CD4-positive, alpha-beta T cell treated with Interleukin-17A for 4 hours (primary cell): ENCODE data around the gene IRF2.

Source experiments
- DNase-seq: peaks from one replicate; pipeline ENCODE4 v3.0.0-alpha.2; 2020; ENCODE audit warnings: mixed read lengths

IRF2 gene

GRCh38 chr4:184474263-184475095, at the start of gene IRF2:
Gene IRF2 (minus strand): TSS chr4:184474550. CDS start chr4:184429064, 45,486 bp downstream.
- peak; percentile 97 for DNase-seq

GRCh38 chr4:184515606-184516005, 41.3 kb upstream of the IRF2 start:
- no peak for DNase-seq

- DNase-seq = peak; percentile 42
Observed at GRCh38 chr4:184514121-184514988, 40.0 kb upstream of the IRF2 start.

- no peak for DNase-seq
Observed at GRCh38 chr4:184513802-184514120, 39.4 kb upstream of the IRF2 start.

GRCh38 chr4:184511156-184511555, 36.8 kb upstream of the IRF2 start:
- DNase-seq = no peak

- DNase-seq = no peak
Observed at GRCh38 chr4:184510401-184510800, 36.1 kb upstream of the IRF2 start.

- DNase-seq = peak; percentile 13
Observed at GRCh38 chr4:184506527-184507121, 32.3 kb upstream of the IRF2 start.

- no peak for DNase-seq
Observed at GRCh38 chr4:184504385-184504784, 30.0 kb upstream of the IRF2 start.

GRCh38 chr4:184503869-184504300, 29.5 kb upstream of the IRF2 start:
- DNase-seq = peak; percentile 50

- no peak for DNase-seq
Observed at GRCh38 chr4:184500748-184501589, 26.6 kb upstream of the IRF2 start.

GRCh38 chr4:184499996-184500395, 25.6 kb upstream of the IRF2 start:
- DNase-seq = no peak

GRCh38 chr4:184498598-184498997, 24.2 kb upstream of the IRF2 start:
- DNase-seq = no peak

- DNase-seq = no peak
Observed at GRCh38 chr4:184489771-184490170, 15.4 kb upstream of the IRF2 start.

GRCh38 chr4:184487503-184487902, 13.2 kb upstream of the IRF2 start:
- no peak for DNase-seq

- no peak for DNase-seq
Observed at GRCh38 chr4:184485279-184485678, 10.9 kb upstream of the IRF2 start.

- no peak for DNase-seq
Observed at GRCh38 chr4:184481544-184481943, 7.2 kb upstream of the IRF2 start.

GRCh38 chr4:184479516-184479950, 5.2 kb upstream of the IRF2 start:
- no peak for DNase-seq

GRCh38 chr4:184477201-184477999, 3.0 kb upstream of the IRF2 start:
- no peak for DNase-seq

GRCh38 chr4:184476695-184477094, 2.3 kb upstream of the IRF2 start:
- peak; percentile 55 for DNase-seq

GRCh38 chr4:184475498-184475897, 1.1 kb upstream of the IRF2 start:
- DNase-seq = no peak

GRCh38 chr4:184475096-184475461, 729 bp upstream of the IRF2 start:
- peak; percentile 42 for DNase-seq
